HG02885 (cell line): ENCODE results near the gene H2BW2.
"Not testable (repeated sequence)": the region's sequence is repeated elsewhere in the genome, so short reads cannot be mapped to it uniquely, and the experiment has no call there.

Experiments used
- ATAC-seq: cut with Tn5 transposase; IDR thresholded peaks from one replicate; pipeline ENCODE4 v1.9.1; 2021; ENCODE audit warnings: mild to moderate bottlenecking; ENCODE audit not compliant: unreplicated experiment, poor library complexity

The H2BW2 gene

GRCh38 chrX:104039689-104040505 lies at the start of gene H2BW2:
Gene H2BW2 (plus strand): TSS chrX:104039956. CDS start chrX:104039995, 39 bp downstream.
- ATAC-seq: no peak

GRCh38 chrX:103999234-103999633 lies 40.5 kb upstream of the H2BW2 start:
- ATAC-seq: peak; percentile 76

GRCh38 chrX:104008831-104009230 lies 30.9 kb upstream of the H2BW2 start:
- no peak for ATAC-seq

GRCh38 chrX:104013158-104013557 lies 26.6 kb upstream of the H2BW2 start:
- ATAC-seq: no peak

- no peak for ATAC-seq
Observed at GRCh38 chrX:104013606-104014005, 26.1 kb upstream of the H2BW2 start, which contains the start of gene H2BW1. Gene H2BW1 (minus strand): TSS chrX:104013708. CDS start chrX:104013576, 132 bp downstream.

- ATAC-seq: not testable (repeated sequence)
Observed at GRCh38 chrX:104015576-104015975, 24.2 kb upstream of the H2BW2 start.

- no peak for ATAC-seq
Observed at GRCh38 chrX:104018126-104018525, 21.6 kb upstream of the H2BW2 start.

- ATAC-seq: no peak
Observed at GRCh38 chrX:104041003-104041402, 1.2 kb downstream of the H2BW2 start.

- ATAC-seq: no peak
Observed at GRCh38 chrX:104045642-104046041, 5.9 kb downstream of the H2BW2 start.

GRCh38 chrX:104047171-104047570 lies 7.4 kb downstream of the H2BW2 start:
- no peak for ATAC-seq

- ATAC-seq: not testable (repeated sequence)
Observed at GRCh38 chrX:104054956-104055355, 15.2 kb downstream of the H2BW2 start.

GRCh38 chrX:104062636-104063035 lies 22.9 kb downstream of the H2BW2 start:
- ATAC-seq: not testable (repeated sequence)

GRCh38 chrX:104075778-104076445 lies 36.2 kb downstream of the H2BW2 start, which contains the start of gene TMSB15C:
Gene TMSB15C (minus strand): TSS chrX:104076236.
- not testable (repeated sequence) for ATAC-seq

- not testable (repeated sequence) for ATAC-seq
Observed at GRCh38 chrX:104077854-104078253, 38.1 kb downstream of the H2BW2 start.

GRCh38 chrX:104084063-104084462 lies 44.3 kb downstream of the H2BW2 start:
- no peak for ATAC-seq

GRCh38 chrX:104084534-104085277 lies 45.0 kb downstream of the H2BW2 start:
- ATAC-seq: no peak

GRCh38 chrX:104085477-104085876 lies 45.7 kb downstream of the H2BW2 start:
- ATAC-seq: no peak

- ATAC-seq: no peak
Observed at GRCh38 chrX:104085919-104086318, 46.2 kb downstream of the H2BW2 start.
